Loucy (cell line): Measurements from ENCODE around the gene MBNL2.

ENCODE experiments used
- EZH2phosphoT487 ChIP-seq: fragments of 200-600 bp; IDR thresholded peaks from 2 replicates; pipeline ENCODE4 v1.6.1; 2018; ENCODE audit warnings: antibody characterized with exemption, mild to moderate bottlenecking, moderate library complexity, borderline replicate concordance
- TF ChIP-seq, protein P1 (sequence below): fragments of 200-600 bp; sonication (generic); conservative IDR thresholded peaks from 2 replicates; pipeline ENCODE4 v1.5.1; 2014; ENCODE audit warnings: mild to moderate bottlenecking, antibody characterized with exemption, low read length

DNA sequence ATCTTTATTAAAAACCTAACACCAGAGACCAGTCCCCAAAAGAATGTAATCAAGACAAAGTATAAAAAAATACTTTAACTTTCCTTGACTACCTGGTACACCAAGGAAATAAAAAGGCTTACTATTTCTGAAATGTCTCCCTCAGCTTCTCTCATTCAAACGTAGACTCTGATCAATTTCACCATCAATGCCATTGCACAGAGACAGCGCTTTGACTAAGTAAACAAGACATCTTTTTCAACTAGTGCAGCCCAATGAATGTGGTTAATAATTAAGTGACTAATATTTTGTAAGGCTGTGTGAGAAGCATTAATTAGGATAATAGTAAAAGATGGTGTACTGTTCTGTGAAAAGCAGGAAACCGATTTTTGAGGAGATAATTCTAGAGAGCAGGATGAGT lies 204.6 kb downstream of the MBNL2 start:
- TF ChIP-seq, protein P1, sequence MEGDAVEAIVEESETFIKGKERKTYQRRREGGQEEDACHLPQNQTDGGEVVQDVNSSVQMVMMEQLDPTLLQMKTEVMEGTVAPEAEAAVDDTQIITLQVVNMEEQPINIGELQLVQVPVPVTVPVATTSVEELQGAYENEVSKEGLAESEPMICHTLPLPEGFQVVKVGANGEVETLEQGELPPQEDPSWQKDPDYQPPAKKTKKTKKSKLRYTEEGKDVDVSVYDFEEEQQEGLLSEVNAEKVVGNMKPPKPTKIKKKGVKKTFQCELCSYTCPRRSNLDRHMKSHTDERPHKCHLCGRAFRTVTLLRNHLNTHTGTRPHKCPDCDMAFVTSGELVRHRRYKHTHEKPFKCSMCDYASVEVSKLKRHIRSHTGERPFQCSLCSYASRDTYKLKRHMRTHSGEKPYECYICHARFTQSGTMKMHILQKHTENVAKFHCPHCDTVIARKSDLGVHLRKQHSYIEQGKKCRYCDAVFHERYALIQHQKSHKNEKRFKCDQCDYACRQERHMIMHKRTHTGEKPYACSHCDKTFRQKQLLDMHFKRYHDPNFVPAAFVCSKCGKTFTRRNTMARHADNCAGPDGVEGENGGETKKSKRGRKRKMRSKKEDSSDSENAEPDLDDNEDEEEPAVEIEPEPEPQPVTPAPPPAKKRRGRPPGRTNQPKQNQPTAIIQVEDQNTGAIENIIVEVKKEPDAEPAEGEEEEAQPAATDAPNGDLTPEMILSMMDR = no peak
- no peak for TF ChIP-seq EZH2phosphoT487
